HEK293 (cell line): ENCODE results near the gene TMEM260.

ENCODE experiments used
- EGR2 ChIP-seq: fragments of 450-650 bp; formaldehyde crosslinking; IDR thresholded peaks from 2 replicates; pipeline ENCODE4 v1.5.1; 2016; ENCODE audit warnings: low read depth, missing biosample characterization, missing genetic modification characterization
- GFI1B ChIP-seq: fragments of 450-650 bp; formaldehyde crosslinking; IDR thresholded peaks from 2 replicates; pipeline ENCODE4 v1.5.1; 2016; ENCODE audit warnings: missing biosample characterization, missing genetic modification characterization
- SALL2 ChIP-seq: fragments of 450-650 bp; formaldehyde crosslinking; IDR thresholded peaks from 2 replicates; pipeline ENCODE4 v1.5.0; 2017; ENCODE audit warnings: missing biosample characterization, mild to moderate bottlenecking, missing genetic modification characterization, borderline replicate concordance
- YY2 ChIP-seq: fragments of 450-650 bp; formaldehyde crosslinking; IDR thresholded peaks from 2 replicates; pipeline ENCODE4 v1.5.1; 2016; ENCODE audit warnings: missing biosample characterization, missing genetic modification characterization
- ZFP41 ChIP-seq: fragments of 450-650 bp; formaldehyde crosslinking; IDR thresholded peaks from 2 replicates; pipeline ENCODE4 v1.5.1; 2016; ENCODE audit warnings: missing biosample characterization, missing genetic modification characterization, borderline replicate concordance
- ZNF302 ChIP-seq: fragments of 450-650 bp; formaldehyde crosslinking; IDR thresholded peaks from 2 replicates; pipeline ENCODE4 v1.5.1; 2016; ENCODE audit warnings: missing biosample characterization, missing genetic modification characterization, low read depth
- ZNF473 ChIP-seq: fragments of 450-650 bp; formaldehyde crosslinking; IDR thresholded peaks from 2 replicates; pipeline ENCODE4 v1.5.1; 2017; ENCODE audit warnings: missing biosample characterization, missing genetic modification characterization
- TF ChIP-seq, protein P1 (sequence below): fragments of 450-650 bp; formaldehyde crosslinking; IDR thresholded peaks from 2 replicates; pipeline ENCODE4 v1.5.1; 2016; ENCODE audit warnings: missing biosample characterization, missing genetic modification characterization
- TF ChIP-seq, protein P2 (sequence below): fragments of 450-650 bp; formaldehyde crosslinking; IDR thresholded peaks from 2 replicates; pipeline ENCODE4 v1.5.1; 2017; ENCODE audit warnings: missing biosample characterization, missing genetic modification characterization
- TF ChIP-seq, protein P3 (sequence below): fragments of 450-650 bp; formaldehyde crosslinking; IDR thresholded peaks from 2 replicates; pipeline ENCODE4 v1.5.1; 2016; ENCODE audit warnings: missing biosample characterization, missing genetic modification characterization
- TF ChIP-seq, protein P4 (sequence below): fragments of 450-650 bp; formaldehyde crosslinking; IDR thresholded peaks from 2 replicates; pipeline ENCODE4 v1.5.1; 2016; ENCODE audit warnings: missing biosample characterization, missing genetic modification characterization
- TF ChIP-seq, protein P5 (sequence below): fragments of 450-650 bp; formaldehyde crosslinking; IDR thresholded peaks from 2 replicates; pipeline ENCODE4 v1.5.1; 2017; ENCODE audit warnings: missing biosample characterization, mild to moderate bottlenecking, missing genetic modification characterization, moderate library complexity
- TF ChIP-seq, protein P6 (sequence below): fragments of 450-650 bp; IDR thresholded peaks from 2 replicates; pipeline ENCODE4 v1.5.1; 2018; ENCODE audit warnings: missing biosample characterization, missing genetic modification characterization
- TF ChIP-seq, protein P7 (sequence below): fragments of 450-650 bp; formaldehyde crosslinking; IDR thresholded peaks from 2 replicates; pipeline ENCODE4 v1.5.1; 2016; ENCODE audit warnings: missing biosample characterization, missing genetic modification characterization

DNA sequence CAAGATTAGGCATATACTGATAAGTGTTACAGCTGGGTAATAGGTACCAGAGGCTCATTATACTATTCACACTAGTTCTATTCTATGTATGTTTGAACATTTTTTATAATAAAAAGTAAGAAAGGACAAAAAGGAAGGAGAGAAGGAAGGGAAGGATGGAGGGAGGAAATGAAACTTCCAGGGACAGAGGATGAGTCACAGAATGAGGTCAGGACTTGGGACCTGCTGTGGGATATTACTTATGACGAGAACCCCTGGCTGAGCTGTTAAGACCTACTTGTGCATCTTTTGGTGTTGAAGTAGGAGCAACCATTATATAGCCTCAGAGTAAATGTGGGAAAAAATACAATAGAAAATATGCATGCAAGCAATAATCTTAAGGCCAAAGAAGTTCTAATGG lies 16.7 kb upstream of the TMEM260 start:
- TF ChIP-seq ZFP41 (no peak), YY2 (no peak), SALL2 (no peak), EGR2 (tag by site-specific recombination) (no peak), ZNF473 (tag by site-specific recombination) (no peak), GFI1B (tag by site-specific recombination) (no peak), ZNF302 (tag by site-specific recombination) (no peak)
- TF ChIP-seq, protein P1, sequence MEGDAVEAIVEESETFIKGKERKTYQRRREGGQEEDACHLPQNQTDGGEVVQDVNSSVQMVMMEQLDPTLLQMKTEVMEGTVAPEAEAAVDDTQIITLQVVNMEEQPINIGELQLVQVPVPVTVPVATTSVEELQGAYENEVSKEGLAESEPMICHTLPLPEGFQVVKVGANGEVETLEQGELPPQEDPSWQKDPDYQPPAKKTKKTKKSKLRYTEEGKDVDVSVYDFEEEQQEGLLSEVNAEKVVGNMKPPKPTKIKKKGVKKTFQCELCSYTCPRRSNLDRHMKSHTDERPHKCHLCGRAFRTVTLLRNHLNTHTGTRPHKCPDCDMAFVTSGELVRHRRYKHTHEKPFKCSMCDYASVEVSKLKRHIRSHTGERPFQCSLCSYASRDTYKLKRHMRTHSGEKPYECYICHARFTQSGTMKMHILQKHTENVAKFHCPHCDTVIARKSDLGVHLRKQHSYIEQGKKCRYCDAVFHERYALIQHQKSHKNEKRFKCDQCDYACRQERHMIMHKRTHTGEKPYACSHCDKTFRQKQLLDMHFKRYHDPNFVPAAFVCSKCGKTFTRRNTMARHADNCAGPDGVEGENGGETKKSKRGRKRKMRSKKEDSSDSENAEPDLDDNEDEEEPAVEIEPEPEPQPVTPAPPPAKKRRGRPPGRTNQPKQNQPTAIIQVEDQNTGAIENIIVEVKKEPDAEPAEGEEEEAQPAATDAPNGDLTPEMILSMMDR (tag by site-specific recombination): no peak
- TF ChIP-seq, protein P2, sequence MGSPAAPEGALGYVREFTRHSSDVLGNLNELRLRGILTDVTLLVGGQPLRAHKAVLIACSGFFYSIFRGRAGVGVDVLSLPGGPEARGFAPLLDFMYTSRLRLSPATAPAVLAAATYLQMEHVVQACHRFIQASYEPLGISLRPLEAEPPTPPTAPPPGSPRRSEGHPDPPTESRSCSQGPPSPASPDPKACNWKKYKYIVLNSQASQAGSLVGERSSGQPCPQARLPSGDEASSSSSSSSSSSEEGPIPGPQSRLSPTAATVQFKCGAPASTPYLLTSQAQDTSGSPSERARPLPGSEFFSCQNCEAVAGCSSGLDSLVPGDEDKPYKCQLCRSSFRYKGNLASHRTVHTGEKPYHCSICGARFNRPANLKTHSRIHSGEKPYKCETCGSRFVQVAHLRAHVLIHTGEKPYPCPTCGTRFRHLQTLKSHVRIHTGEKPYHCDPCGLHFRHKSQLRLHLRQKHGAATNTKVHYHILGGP: no peak
- TF ChIP-seq, protein P3, sequence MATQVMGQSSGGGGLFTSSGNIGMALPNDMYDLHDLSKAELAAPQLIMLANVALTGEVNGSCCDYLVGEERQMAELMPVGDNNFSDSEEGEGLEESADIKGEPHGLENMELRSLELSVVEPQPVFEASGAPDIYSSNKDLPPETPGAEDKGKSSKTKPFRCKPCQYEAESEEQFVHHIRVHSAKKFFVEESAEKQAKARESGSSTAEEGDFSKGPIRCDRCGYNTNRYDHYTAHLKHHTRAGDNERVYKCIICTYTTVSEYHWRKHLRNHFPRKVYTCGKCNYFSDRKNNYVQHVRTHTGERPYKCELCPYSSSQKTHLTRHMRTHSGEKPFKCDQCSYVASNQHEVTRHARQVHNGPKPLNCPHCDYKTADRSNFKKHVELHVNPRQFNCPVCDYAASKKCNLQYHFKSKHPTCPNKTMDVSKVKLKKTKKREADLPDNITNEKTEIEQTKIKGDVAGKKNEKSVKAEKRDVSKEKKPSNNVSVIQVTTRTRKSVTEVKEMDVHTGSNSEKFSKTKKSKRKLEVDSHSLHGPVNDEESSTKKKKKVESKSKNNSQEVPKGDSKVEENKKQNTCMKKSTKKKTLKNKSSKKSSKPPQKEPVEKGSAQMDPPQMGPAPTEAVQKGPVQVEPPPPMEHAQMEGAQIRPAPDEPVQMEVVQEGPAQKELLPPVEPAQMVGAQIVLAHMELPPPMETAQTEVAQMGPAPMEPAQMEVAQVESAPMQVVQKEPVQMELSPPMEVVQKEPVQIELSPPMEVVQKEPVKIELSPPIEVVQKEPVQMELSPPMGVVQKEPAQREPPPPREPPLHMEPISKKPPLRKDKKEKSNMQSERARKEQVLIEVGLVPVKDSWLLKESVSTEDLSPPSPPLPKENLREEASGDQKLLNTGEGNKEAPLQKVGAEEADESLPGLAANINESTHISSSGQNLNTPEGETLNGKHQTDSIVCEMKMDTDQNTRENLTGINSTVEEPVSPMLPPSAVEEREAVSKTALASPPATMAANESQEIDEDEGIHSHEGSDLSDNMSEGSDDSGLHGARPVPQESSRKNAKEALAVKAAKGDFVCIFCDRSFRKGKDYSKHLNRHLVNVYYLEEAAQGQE: no peak
- TF ChIP-seq, protein P4, sequence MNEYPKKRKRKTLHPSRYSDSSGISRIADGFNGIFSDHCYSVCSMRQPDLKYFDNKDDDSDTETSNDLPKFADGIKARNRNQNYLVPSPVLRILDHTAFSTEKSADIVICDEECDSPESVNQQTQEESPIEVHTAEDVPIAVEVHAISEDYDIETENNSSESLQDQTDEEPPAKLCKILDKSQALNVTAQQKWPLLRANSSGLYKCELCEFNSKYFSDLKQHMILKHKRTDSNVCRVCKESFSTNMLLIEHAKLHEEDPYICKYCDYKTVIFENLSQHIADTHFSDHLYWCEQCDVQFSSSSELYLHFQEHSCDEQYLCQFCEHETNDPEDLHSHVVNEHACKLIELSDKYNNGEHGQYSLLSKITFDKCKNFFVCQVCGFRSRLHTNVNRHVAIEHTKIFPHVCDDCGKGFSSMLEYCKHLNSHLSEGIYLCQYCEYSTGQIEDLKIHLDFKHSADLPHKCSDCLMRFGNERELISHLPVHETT (tag by site-specific recombination): no peak
- TF ChIP-seq, protein P5, sequence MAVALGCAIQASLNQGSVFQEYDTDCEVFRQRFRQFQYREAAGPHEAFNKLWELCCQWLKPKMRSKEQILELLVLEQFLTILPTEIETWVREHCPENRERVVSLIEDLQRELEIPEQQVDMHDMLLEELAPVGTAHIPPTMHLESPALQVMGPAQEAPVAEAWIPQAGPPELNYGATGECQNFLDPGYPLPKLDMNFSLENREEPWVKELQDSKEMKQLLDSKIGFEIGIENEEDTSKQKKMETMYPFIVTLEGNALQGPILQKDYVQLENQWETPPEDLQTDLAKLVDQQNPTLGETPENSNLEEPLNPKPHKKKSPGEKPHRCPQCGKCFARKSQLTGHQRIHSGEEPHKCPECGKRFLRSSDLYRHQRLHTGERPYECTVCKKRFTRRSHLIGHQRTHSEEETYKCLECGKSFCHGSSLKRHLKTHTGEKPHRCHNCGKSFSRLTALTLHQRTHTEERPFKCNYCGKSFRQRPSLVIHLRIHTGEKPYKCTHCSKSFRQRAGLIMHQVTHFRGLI (tag by site-specific recombination): no peak
- TF ChIP-seq, protein P6, sequence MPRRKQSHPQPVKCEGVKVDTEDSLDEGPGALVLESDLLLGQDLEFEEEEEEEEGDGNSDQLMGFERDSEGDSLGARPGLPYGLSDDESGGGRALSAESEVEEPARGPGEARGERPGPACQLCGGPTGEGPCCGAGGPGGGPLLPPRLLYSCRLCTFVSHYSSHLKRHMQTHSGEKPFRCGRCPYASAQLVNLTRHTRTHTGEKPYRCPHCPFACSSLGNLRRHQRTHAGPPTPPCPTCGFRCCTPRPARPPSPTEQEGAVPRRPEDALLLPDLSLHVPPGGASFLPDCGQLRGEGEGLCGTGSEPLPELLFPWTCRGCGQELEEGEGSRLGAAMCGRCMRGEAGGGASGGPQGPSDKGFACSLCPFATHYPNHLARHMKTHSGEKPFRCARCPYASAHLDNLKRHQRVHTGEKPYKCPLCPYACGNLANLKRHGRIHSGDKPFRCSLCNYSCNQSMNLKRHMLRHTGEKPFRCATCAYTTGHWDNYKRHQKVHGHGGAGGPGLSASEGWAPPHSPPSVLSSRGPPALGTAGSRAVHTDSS: no peak
- TF ChIP-seq, protein P7, sequence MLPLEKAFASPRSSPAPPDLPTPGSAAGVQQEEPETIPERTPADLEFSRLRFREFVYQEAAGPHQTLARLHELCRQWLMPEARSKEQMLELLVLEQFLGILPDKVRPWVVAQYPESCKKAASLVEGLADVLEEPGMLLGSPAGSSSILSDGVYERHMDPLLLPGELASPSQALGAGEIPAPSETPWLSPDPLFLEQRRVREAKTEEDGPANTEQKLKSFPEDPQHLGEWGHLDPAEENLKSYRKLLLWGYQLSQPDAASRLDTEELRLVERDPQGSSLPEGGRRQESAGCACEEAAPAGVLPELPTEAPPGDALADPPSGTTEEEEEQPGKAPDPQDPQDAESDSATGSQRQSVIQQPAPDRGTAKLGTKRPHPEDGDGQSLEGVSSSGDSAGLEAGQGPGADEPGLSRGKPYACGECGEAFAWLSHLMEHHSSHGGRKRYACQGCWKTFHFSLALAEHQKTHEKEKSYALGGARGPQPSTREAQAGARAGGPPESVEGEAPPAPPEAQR: no peak
